Epithelial cell of esophagus (primary cell): ENCODE measurements around the gene PARD3.

ENCODE experiments used
- DNase-seq: peaks from one replicate; pipeline ENCODE4 v3.0.0; 2010; ENCODE audit warnings: low read depth
- H3K4me3 ChIP-seq: 2 replicates; pipeline ENCODE4 v1.5.1; 2011; ENCODE audit warnings: mild to moderate bottlenecking, low read length, control low read depth
- CTCF ChIP-seq: IDR thresholded peaks from 2 replicates; pipeline ENCODE4 v1.5.1; 2011; ENCODE audit warnings: low read depth, mild to moderate bottlenecking, low read length, control low read depth, inconsistent platforms; ENCODE audit not compliant: insufficient read depth; ENCODE audit errors: missing control alignments

Gene PARD3

DNA sequence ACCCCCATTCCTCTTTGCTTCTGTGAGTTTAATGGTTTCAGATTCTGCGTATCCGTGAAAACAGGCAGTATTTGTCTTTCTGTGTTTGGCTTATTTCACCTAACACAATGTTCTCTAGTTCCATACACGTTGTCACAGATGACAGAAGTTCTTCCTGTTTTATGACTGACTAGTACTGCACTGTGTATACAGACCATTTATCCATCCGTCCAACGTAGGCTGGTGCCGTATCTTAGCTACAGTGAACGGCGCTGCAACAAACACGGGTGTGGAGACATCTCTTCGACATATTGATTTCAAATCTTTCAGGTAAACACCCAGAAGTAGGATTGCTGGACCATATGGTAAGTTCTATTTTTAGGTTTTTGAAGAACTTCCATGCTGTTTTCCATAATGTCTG is 181.7 kb downstream of the PARD3 start:
- H3K4me3 ChIP-seq: no peak overlapping the region
- TF ChIP-seq CTCF: no peak

GRCh38 chr10:34629084-34629483 is 186.0 kb downstream of the PARD3 start:
- H3K4me3 ChIP-seq: no peak overlapping the region

More for the DNA sequence above, 181.7 kb downstream of the PARD3 start:
- DNase-seq: no peak

DNA sequence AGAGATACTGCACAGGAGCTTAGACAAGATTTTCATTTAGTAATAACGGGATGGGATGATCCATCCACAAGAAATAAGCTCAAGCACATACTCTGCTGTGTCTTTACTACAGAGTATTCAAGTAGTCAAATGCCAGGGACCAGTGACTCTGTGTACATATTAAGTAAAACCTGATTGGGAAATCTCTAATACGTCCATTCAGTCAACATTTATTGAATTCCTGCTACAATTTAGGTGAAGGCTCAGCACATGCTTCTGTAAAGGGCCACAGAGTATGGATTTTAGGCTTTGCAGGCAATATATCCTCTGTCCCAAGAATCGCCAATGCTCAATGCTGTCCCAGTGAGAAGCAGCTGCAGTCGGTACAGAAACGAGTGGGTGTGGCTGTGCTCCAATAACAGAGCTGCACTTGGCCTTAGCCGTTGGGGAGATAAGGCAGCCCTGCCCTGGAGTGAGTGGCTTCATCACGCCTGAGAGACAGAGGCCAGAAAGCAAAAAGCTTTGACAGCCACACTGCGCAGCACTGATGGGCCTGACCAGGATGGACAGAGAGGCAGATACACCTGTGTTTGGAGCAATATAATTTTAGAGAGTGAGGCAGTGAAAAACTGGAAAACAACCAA is 186.8 kb downstream of the PARD3 start:
- no peak overlapping the region for H3K4me3 ChIP-seq
- no peak for TF ChIP-seq CTCF
- DNase-seq: no peak

More at GRCh38 chr10:34629084-34629483, 186.0 kb downstream of the PARD3 start:
- no peak for DNase-seq
- no peak for TF ChIP-seq CTCF

GRCh38 chr10:34627741-34628140 is 187.4 kb downstream of the PARD3 start:
- H3K4me3 ChIP-seq: no peak overlapping the region
- TF ChIP-seq CTCF: no peak
- DNase-seq: no peak

DNA sequence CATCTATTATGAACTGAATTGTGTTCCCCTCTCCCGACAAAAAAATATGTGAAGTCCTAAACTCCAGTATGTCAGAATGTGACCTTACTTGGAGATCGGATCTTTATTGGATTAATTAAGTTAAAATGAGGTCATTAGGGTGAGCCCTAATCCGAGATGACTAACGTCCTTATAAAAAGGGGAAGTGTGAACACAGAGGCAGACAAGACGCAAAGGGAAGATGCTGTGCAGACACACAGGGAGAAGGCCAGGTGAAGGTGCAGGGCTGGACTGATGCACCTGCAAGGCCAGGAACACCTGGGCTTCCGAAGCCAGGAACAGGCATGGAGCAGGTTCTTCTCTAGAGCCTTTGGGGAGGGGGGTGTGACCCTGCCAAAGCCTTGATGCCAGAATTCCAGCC is 187.8 kb downstream of the PARD3 start:
- H3K4me3 ChIP-seq: no peak overlapping the region
- DNase-seq: no peak
- no peak for TF ChIP-seq CTCF

DNA sequence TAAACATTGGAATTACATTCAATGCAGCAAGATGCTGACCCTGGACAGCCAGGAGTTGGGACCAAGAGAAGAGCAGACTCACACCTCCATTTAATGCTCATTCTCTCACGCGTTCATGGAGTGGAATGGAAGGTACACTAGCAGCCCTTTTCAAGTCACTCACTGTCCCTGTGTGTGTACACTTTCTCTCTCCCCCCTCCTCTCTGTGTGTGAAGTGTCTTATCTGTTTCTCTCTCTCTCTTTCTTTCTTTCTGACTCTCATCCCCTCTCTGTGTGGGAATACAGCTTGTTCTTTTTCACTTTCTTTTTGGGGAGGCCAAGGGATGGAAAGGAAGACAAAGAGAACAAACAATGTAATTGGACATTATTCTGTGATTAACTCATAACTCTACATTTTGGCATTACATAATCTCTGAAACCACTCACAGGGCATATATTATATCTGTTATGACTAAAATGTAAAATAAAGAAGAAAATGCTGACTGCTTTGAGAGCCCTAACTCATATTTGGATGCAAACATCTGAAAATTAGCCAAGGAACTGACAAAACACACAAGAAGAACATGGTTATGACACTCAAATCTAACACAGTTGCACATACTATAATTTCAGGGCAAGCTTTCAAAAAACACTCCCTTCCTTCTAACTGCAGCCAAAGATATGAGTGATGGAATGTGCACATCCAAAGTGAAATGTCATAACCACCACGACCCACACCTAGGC is 188.8 kb downstream of the PARD3 start:
- no peak overlapping the region for H3K4me3 ChIP-seq
- no peak for DNase-seq
- no peak for TF ChIP-seq CTCF
